Fibroblast of lung (primary cell): ENCODE measurements around the gene SNX21. TPM values are rescaled to one million over a fixed set of nuclear protein-coding genes. Genes with fewer than 3 reads are reported as not detected.
"Not testable (repeated sequence)": the region's sequence is repeated elsewhere in the genome, so short reads cannot be mapped to it uniquely, and the experiment has no call there.

Experiments used
- DNase-seq, 2 donors: peaks; one replicate each; pipeline versions ENCODE4 v3.0.0 to v3.0.0-alpha.2; 2010; ENCODE audit warnings: low read depth in 2 of 2
- H2AFZ ChIP-seq: 2 replicates; pipeline ENCODE4 v1.5.1; 2012; ENCODE audit warnings: low read length, control low read depth, inconsistent platforms
- H3K27ac ChIP-seq: 2 replicates; pipeline ENCODE4 v1.5.1; 2011; ENCODE audit warnings: low read length, control low read depth; ENCODE audit not compliant: insufficient read depth
- H3K27me3 ChIP-seq: 2 replicates; pipeline ENCODE4 v1.5.1; 2011; ENCODE audit warnings: mild to moderate bottlenecking, low read length; ENCODE audit not compliant: control insufficient read depth, insufficient read depth
- H3K36me3 ChIP-seq: 2 replicates; pipeline ENCODE4 v1.5.1; 2011; ENCODE audit warnings: low read length; ENCODE audit not compliant: control insufficient read depth, insufficient read depth
- H3K4me1 ChIP-seq: 2 replicates; pipeline ENCODE4 v1.5.1; 2011; ENCODE audit warnings: low read length; ENCODE audit not compliant: control insufficient read depth, insufficient read depth; ENCODE audit errors: extremely low read depth
- H3K4me2 ChIP-seq: 2 replicates; pipeline ENCODE4 v1.5.1; 2011; ENCODE audit warnings: low read length, control low read depth; ENCODE audit not compliant: insufficient read depth; ENCODE audit errors: extremely low read depth
- H3K4me3 ChIP-seq, 4 experiments: fragments of 200-600 bp in 1 of 4; sonication (generic) in 1 of 4; replicated peaks in 1 of 4; 2 replicates each; pipeline ENCODE4 v1.5.1; 2011 to 2016; ENCODE audit warnings: low read length in 4 of 4, low read depth in 3 of 4, mild to moderate bottlenecking in 3 of 4, control low read depth in 2 of 4, inconsistent platforms in 1 of 4, mixed read lengths in 1 of 4; ENCODE audit not compliant: insufficient read depth in 1 of 4; ENCODE audit errors: control extremely low read depth in 1 of 4
- H3K79me2 ChIP-seq: 2 replicates; pipeline ENCODE4 v1.5.1; 2012; ENCODE audit warnings: mild to moderate bottlenecking, low read length, inconsistent platforms; ENCODE audit not compliant: control insufficient read depth, insufficient read depth
- H3K9ac ChIP-seq: 2 replicates; pipeline ENCODE4 v1.5.1; 2011; ENCODE audit warnings: mild to moderate bottlenecking, low read length, control low read depth; ENCODE audit not compliant: insufficient read depth
- H3K9me3 ChIP-seq: 2 replicates; pipeline ENCODE4 v1.5.1; 2012; ENCODE audit warnings: low read depth, low read length; ENCODE audit not compliant: control insufficient read depth, insufficient read depth
- H4K20me1 ChIP-seq: 2 replicates; pipeline ENCODE4 v1.5.1; 2011; ENCODE audit warnings: low read length; ENCODE audit not compliant: control insufficient read depth, insufficient read depth; ENCODE audit errors: extremely low read depth
- EZH2 ChIP-seq: IDR thresholded peaks from 2 replicates; pipeline ENCODE4 v1.5.1; 2012; ENCODE audit warnings: low read length, control low read depth, mild to moderate bottlenecking; ENCODE audit errors: missing control alignments
- polyA plus RNA-seq, 2 donors: library from polyadenylated mRNA; depleted of rRNA in 1 of 2; stranded (reverse) in 1 of 2; unstranded in 1 of 2; fragments of >200 nt; gene quantifications; 2 replicates each; pipeline ENCODE4 v1.2.1, GENCODE V29; 2011 to 2012; ENCODE audit warnings: missing spikeins in 1 of 2
- total RNA-seq: library from RNA; depleted of rRNA; stranded (reverse); fragments of >200 nt; gene quantifications from 2 replicates; pipeline ENCODE4 v1.2.1, GENCODE V29; 2014
- TF ChIP-seq, protein P1 (sequence below), 2 donors: IDR thresholded peaks in 1 of 2; conservative IDR thresholded peaks in 1 of 2; 1 replicate in 1 of 2; 2 replicates in 1 of 2; pipeline ENCODE4 v1.5.1; 2011 to 2012; ENCODE audit warnings: low read length in 2 of 2, control low read depth in 1 of 2, inconsistent platforms in 1 of 2, low read depth in 1 of 2, mild to moderate bottlenecking in 1 of 2

The SNX21 gene
- total and polyA plus RNA-seq, 2 donors (not counting 1 experiment from before 2014, with no cell fraction given), result 21.8 to 101 TPM

DNA sequence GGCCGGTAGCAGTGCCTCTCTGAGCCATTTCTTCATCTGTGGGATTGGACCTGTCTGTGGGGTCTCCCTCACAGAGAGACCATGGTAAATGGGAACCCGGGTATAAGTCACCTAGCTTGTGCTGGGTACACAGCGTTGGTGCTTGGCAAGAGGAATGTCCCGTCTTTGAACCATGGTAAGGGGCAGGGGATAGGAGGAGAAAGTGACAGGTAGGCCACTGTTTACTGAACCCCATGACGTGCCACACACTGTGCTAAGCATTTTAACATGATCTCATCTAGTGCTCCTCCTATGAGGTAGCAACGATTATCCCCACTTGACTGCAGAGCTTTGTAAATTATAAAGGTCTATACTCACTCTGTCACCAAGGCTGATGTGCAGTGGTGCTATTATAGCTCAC lies 5.9 kb upstream of the SNX21 start:
- H3K27ac ChIP-seq, result no peak overlapping the region
- H3K9ac ChIP-seq, result no peak overlapping the region
- no peaks in the 10 kb centered on the region for H3K79me2 ChIP-seq
- no peak for DNase-seq
- peaks cover 17% of the 10 kb centered on the region for H3K4me1 ChIP-seq
- H3K27me3 ChIP-seq, result peaks cover 5% of the 10 kb centered on the region
- no peak for TF ChIP-seq EZH2
- TF ChIP-seq, protein P1, sequence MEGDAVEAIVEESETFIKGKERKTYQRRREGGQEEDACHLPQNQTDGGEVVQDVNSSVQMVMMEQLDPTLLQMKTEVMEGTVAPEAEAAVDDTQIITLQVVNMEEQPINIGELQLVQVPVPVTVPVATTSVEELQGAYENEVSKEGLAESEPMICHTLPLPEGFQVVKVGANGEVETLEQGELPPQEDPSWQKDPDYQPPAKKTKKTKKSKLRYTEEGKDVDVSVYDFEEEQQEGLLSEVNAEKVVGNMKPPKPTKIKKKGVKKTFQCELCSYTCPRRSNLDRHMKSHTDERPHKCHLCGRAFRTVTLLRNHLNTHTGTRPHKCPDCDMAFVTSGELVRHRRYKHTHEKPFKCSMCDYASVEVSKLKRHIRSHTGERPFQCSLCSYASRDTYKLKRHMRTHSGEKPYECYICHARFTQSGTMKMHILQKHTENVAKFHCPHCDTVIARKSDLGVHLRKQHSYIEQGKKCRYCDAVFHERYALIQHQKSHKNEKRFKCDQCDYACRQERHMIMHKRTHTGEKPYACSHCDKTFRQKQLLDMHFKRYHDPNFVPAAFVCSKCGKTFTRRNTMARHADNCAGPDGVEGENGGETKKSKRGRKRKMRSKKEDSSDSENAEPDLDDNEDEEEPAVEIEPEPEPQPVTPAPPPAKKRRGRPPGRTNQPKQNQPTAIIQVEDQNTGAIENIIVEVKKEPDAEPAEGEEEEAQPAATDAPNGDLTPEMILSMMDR (conservative IDR thresholded peaks at IDR 0.05 in 1 of 2, IDR thresholded peaks at IDR 0.05 in 1 of 2; ENCODE audit: low read depth in 1 of 2, low read length in 2 of 2), result no peak
- no peak overlapping the region for H3K4me2 ChIP-seq
- no peaks in the 10 kb centered on the region for H3K9me3 ChIP-seq
- no peaks in the 10 kb centered on the region for H4K20me1 ChIP-seq
- H3K4me3 ChIP-seq, result no peak overlapping the region
- no peak overlapping the region for H2AFZ ChIP-seq
- no peaks in the 10 kb centered on the region for H3K36me3 ChIP-seq

- Histone ChIP-seq H3K4me2 (no peak overlapping the region), H3K36me3 (no peaks in the 10 kb centered on the region), H3K9ac (no peak overlapping the region), H3K27ac (no peak overlapping the region), H3K27me3 (no peaks in the 10 kb centered on the region), H3K9me3 (no peaks in the 10 kb centered on the region), H3K79me2 (no peaks in the 10 kb centered on the region), H2AFZ (no peak overlapping the region), H3K4me3 (no peak overlapping the region), H3K4me1 (peaks cover 19% of the 10 kb centered on the region), H4K20me1 (no peaks in the 10 kb centered on the region)
- TF ChIP-seq EZH2, result no peak
- TF ChIP-seq, protein P1 (conservative IDR thresholded peaks at IDR 0.05 in 1 of 2, IDR thresholded peaks at IDR 0.05 in 1 of 2; ENCODE audit: low read depth in 1 of 2, low read length in 2 of 2), result no peak
- DNase-seq, result no peak
Measured at GRCh38 chr20:45828589-45828988, 5.0 kb upstream of the SNX21 start.

DNA sequence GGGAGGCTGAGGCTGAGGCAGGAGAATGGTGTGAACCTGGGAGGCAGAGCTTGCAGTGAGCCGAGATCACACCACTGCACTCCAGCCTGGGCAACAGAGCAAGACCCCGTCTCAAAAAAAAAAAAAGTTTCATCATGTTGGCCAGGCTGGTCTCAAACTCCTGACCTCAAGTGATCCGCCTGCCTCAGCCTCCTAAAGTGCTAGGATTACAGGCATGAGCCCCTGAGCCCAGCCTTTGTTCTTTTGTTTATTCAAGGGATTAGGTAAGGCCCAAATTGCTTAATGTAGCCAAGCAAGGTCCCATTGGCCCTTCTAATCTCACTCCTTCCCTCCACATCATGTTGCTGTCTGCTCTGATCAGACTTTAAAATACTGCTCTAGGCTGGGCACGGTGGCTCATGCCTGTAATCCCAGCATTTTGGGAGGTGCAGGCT lies 3.9 kb upstream of the SNX21 start:
- not testable (repeated sequence) for H3K4me2 ChIP-seq, H2AFZ ChIP-seq, H3K9me3 ChIP-seq, H4K20me1 ChIP-seq, H3K9ac ChIP-seq, H3K4me3 ChIP-seq, DNase-seq, H3K27me3 ChIP-seq, H3K36me3 ChIP-seq, H3K27ac ChIP-seq, H3K79me2 ChIP-seq
- H3K4me1 ChIP-seq, result peaks cover 19% of the 10 kb centered on the region
